ENCODE data around the gene ADPRM.

GRCh38 chr17:10725262-10725661 lies 27.9 kb downstream of the ADPRM start:
- TF ChIP-seq CTCF (conservative IDR thresholded peaks at IDR 0.05 in 1 of 2, IDR thresholded peaks at IDR 0.05 in 1 of 2; ENCODE audit: extremely low read depth in 1 of 2, insufficient read depth in 1 of 2, low read depth in 1 of 2, low read length in 2 of 2) (no peak), EZH2 (IDR thresholded peaks at IDR 0.05; ENCODE audit: borderline replicate concordance, low read length) (no peak)
